ENCODE measurements around the gene SMIM15.

The SMIM15 gene

DNA sequence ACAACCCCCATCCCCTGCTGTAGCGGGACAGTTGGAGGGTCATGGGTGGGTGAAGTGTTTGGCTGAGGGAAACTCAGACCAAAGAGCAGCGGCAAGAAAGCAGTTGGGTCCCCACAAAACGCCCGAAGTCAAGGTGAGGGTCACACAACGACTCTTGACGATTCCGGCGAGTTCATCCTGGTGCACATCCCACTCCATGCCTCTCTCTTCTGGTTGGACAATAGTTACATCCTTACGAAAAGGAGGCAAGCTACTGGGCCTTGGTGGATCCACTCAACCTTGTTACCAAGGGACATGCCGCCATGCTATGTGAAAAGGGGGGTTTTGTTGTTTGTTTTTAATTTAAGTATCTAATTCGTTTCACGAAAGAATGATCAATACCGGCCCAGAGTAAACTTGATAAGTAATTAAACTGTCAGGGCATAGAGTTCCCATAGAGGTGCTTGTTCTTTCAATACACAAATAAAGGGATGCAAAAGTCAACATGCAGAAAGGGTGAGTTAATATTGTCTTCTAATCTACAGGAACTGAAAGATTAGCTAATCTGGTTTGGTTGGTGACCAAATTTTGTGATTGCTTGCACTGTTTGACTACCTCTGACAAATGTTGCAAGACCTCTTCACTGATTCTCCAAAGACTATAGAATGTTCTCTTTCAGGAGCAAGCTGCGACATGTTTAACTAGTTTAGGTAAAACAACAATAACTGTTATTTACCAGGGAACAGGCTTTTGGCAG lies 732 bp upstream of the SMIM15 start:
- DNase-seq (ENCODE audit: low read depth, low spot score): peak; percentile 37
- peak overlapping the region; percentile 93 for H3K27ac ChIP-seq

DNA sequence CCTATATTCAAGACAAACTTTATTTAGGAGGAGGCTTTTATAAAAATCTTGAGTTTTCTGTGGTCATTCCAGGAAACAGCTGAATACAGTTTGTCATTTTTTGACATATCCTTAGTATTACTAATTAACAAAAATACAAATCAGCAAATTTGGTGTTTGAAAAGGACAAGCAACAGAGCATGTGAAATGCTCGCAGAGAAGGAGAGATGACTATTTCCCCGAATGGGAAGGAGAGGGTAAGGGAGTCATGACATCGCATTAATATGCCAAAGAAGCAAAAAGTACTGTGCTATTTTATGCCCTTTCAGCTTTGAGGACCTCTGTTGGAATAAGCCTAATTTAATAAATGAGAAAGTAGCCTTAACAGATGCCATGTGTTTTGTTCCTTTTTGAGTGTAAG lies 1.8 kb downstream of the SMIM15 start:
- no peak overlapping the region for H3K27ac ChIP-seq
- no peak for DNase-seq (ENCODE audit: low read depth, low spot score)

DNA sequence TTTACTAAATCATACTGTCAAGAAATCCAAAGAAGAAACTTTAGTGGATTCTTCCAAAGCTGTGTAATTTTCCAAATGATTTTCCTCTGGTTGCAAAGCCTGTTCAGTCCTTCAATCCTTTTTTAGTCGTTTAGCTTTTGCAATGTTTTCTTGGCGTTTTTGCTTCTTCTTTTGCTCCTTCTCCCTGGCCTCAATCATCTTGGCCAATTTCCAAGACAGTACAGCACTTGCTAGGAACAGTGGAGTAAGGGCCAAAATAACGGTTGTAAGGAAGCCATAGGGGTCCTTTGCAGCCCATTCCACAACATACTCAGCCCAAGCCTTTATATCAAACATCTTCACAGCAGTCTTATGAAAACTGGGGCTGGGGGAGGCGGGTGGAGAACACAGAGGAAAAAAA lies 2.4 kb downstream of the SMIM15 start:
- DNase-seq (ENCODE audit: low read depth, low spot score): no peak
- H3K27ac ChIP-seq: no peak overlapping the region

DNA sequence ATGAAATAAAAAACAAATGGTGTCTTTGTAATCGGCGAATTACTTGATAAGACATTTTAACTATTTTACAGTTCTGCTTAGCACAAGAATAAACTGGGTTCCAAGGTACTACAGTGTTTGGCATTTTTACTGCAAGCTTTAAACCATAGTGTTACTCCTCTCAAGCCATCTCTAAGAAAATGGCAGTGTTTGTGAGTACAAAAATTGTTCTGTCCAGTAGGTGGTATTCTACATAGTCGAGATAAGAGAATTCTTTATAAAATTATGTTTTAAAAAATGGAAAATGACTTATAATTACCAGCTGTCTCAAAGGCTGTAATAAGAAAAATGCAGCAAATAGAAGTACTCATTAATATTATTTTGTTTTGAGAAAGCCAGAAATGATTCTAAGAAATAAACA lies 3.2 kb downstream of the SMIM15 start:
- no peak for DNase-seq (ENCODE audit: low read depth, low spot score)
- H3K27ac ChIP-seq: no peak overlapping the region

GRCh38 chr5:61151893-61152292 lies 10.4 kb downstream of the SMIM15 start:
- no peak overlapping the region for H3K27ac ChIP-seq
- DNase-seq (ENCODE audit: low read depth, low spot score): no peak

DNA sequence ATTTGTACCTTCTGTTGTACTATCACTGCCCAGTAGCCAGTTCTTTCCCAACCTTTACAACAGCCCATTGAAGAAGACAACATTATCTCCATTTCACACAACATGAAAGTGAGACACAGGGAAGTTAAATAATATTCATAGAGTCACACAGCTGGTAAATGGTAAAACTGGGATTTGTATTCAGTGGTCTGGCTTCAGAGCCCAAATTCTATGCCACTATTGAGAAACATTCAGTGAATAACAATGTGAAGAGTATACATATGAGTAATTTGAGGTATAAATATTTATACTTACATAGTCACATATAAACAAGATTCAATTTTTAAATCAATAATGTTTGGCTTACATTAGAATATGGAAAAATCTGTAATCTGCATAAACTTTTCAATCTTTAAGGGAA lies 13.8 kb downstream of the SMIM15 start:
- no peak overlapping the region for H3K27ac ChIP-seq
- DNase-seq (ENCODE audit: low read depth, low spot score): no peak

DNA sequence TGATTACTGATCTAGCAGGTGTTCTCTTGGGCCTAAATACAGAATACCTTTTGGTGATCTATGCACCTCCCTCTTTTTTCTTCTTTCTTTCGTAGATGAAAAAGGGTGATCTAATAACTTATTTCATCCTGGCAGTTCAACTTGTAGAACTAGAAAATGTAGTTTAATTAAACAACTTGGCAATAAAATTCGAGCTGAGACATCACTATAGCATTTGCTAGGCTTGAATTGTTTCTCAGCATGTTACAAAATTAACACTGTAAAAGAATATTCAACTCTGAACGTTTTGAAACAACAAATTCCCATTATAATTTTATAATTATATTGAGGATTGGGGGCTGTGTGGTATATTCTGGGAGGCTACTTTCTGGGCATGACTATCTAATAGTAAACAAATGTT lies 19.5 kb downstream of the SMIM15 start:
- no peak overlapping the region for H3K27ac ChIP-seq
- DNase-seq (ENCODE audit: low read depth, low spot score): no peak

DNA sequence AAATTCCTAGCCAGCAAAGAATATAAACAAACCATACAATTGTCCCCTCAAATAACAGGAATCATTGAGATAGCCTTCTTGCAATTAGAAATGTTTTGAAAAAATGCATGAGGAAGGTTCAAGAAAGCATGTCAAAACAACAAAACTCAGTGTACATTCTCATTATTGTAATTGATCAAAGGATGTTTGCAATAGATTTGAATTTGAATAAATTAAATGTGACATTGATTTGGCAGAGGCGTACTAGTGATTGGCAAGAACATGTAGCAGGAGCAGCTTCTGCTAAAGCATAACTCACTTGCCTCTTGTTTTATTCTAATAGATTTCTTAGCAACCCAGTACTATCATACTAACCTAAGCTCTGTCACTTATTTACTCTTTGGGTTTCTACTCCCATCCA lies 19.9 kb downstream of the SMIM15 start:
- DNase-seq (ENCODE audit: low read depth, low spot score): no peak
- no peak overlapping the region for H3K27ac ChIP-seq

- DNase-seq (ENCODE audit: low read depth, low spot score): no peak
- H3K27ac ChIP-seq: no peak overlapping the region
These were observed 20.5 kb downstream of the SMIM15 start for GRCh38 chr5:61141801-61142200.

DNA sequence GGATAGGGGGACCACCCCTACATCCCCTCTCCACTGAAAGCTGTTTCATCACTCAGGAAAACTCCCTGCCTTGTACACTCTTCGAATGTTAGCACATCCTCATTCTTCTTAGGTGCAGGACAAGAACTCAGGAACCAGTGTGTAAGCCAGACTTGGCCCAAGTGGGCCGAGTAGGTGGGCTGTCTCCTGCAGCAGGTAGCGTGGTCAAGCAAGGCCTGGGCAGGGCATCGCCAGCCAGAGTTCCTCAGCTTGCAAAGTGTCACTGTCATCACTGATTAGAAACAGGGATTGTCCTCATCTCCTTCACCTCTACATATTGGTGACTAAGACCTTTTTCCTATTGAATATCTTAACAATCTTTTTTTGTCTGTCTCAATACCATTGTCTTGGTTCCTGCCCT lies 22.3 kb downstream of the SMIM15 start:
- no peak for DNase-seq (ENCODE audit: low read depth, low spot score)
- H3K27ac ChIP-seq: no peak overlapping the region

GRCh38 chr5:61139094-61139873 lies 23.0 kb downstream of the SMIM15 start:
- no peak overlapping the region for H3K27ac ChIP-seq
- no peak for DNase-seq (ENCODE audit: low read depth, low spot score)

DNA sequence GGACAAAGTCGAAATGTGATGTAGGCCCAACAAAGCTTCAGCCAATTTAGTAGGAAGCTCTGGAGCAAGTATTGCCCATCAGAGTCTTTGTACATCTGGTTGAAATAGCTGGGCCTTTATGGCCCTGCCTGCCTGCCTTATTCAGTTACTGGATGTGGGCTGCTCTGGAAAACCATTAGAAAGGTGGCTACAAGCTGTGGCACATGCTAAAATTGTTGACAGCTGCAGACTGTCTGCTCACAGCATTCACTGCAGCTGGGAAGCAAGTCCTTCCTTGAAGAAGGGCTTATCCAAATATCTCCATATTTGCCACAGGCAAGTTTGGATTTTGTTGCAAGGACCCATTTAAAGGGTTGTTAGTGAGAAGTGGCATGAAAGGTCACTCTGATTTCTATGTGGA lies 24.4 kb downstream of the SMIM15 start:
- no peak overlapping the region for H3K27ac ChIP-seq
- no peak for DNase-seq (ENCODE audit: low read depth, low spot score)

GRCh38 chr5:61132559-61132958 lies 29.7 kb downstream of the SMIM15 start:
- peak overlapping the region; percentile 31 for H3K27ac ChIP-seq
- no peak for DNase-seq (ENCODE audit: low read depth, low spot score)

- no peak overlapping the region for H3K27ac ChIP-seq
- DNase-seq (ENCODE audit: low read depth, low spot score): no peak
These were observed 32.0 kb downstream of the SMIM15 start for GRCh38 chr5:61130289-61130688.

GRCh38 chr5:61123145-61123544 lies 39.1 kb downstream of the SMIM15 start:
- no peak for DNase-seq (ENCODE audit: low read depth, low spot score)
- H3K27ac ChIP-seq: no peak overlapping the region

DNA sequence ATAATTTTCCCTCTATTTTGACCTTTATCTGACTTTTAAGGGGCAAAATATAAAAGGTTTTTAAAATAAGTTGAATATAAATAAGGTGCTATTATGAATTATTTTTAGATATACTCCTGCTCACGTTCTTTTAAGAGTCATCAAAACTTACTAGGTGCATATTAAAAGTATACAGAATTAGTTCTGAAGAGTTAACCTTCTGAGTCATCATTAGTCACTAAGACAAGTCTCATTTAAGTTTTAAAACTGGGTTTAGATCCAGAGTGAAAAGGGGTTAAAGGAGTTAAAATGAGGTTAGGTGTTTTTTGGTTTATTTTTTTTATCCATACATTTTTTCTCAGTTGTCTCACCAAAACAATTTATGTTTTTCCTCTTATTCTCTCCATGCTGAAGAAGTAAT lies 41.7 kb downstream of the SMIM15 start:
- H3K27ac ChIP-seq: no peak overlapping the region
- DNase-seq (ENCODE audit: low read depth, low spot score): no peak

- no peak for DNase-seq (ENCODE audit: low read depth, low spot score)
- no peak overlapping the region for H3K27ac ChIP-seq
These were observed 43.2 kb downstream of the SMIM15 start for GRCh38 chr5:61119066-61119465.

DNA sequence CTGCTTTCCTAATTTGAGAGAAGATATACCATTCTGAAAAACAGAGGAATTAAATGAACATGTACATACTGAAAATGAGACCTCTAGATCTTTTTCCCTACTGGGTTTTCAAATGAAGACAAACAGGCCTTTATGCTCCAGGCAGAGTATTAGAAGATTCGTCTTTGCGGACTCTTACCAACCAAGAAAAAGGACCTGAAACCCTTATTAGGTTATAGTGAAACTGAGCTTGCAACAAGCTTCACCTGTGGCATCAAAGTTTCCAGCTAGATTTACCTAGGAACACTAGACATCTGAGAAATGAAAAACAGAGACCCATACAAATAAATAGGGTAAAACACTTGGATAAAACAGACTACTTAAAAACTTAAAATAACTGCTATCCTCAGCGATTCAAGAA lies 46.3 kb downstream of the SMIM15 start:
- DNase-seq (ENCODE audit: low read depth, low spot score): no peak
- no peak overlapping the region for H3K27ac ChIP-seq

- H3K27ac ChIP-seq: no peak overlapping the region
- no peak for DNase-seq (ENCODE audit: low read depth, low spot score)
These were observed 47.8 kb downstream of the SMIM15 start for GRCh38 chr5:61114441-61114840.
